Activated CD4-positive, alpha-beta T cell treated with anti-CD3 and anti-CD28 coated beads for 48 hours (primary cell): Measurements from ENCODE around the gene TNS3.
A peak's percentile ranks its signal among the peaks of the same experiment; 100 is the strongest.
"Not testable (repeated sequence)": the region's sequence is repeated elsewhere in the genome, so short reads cannot be mapped to it uniquely, and the experiment has no call there.

Experiments used
- DNase-seq: peaks from one replicate; pipeline ENCODE4 v3.0.0-alpha.2; 2020

The TNS3 gene

GRCh38 chr7:47268851-47269836 lies 312.8 kb downstream of the TNS3 start:
- DNase-seq, result no peak

- no peak for DNase-seq
Observed at GRCh38 chr7:47267346-47267745, 314.6 kb downstream of the TNS3 start.

- no peak for DNase-seq
Observed at GRCh38 chr7:47266799-47267198, 315.1 kb downstream of the TNS3 start.

DNA sequence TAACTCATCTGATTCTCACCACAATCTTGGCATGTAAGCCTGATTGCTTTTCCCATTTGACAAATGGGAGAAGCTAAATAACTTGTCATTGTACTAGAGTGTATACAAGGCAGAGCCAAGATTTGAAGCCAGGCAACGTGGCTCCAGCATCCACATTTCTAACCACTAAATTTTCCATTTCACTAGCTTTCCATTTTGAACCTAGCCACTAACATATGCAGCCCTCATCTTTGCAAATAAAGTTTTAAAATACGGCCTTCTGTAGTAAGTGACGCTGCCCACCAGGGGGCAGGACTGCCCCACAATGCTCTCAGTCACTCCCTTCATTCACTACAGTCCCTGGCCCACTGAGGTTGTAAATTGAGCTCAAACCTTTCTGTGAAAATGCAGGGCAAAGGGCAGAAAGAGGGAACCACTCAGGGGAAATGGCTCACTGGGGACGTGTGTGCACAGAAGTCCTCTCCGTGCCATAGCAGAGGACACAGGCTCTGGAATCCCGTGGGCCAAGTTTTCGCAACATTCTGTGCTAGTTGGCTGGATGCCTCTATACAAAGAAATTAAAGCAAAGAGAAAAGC lies 315.7 kb downstream of the TNS3 start:
- DNase-seq, result peak; percentile 64

- DNase-seq, result no peak
Observed at GRCh38 chr7:47265621-47266020, 316.3 kb downstream of the TNS3 start.

DNA sequence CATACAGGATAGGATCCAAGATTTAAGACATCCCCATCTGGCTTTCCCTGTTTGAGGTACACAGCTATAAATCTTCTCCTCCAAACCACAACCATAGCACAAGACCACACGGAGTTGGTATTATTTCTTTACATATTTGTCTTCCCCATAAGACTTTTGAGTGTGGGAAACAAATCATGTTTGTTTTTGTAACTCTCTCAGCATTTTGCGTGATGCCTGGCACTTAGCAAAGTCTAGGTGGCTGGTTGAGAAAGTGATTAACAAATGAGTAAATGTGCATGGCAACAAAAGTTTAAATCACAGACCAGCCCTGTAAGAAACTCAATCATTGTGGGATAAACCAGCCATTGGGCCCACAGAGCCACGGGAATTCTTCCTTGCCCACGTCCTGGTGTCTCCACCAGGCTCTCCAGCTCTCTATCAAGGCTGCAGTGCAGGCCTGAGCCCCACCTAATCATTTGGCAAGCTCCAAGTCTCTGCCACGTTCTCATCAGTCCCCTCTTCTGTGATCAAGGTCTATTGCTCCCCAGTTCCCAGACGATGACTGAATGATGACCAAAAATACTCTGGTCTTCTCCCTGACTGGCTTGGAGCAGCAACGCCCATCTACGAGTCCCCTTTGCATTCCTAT lies 317.8 kb downstream of the TNS3 start:
- DNase-seq, result no peak

DNA sequence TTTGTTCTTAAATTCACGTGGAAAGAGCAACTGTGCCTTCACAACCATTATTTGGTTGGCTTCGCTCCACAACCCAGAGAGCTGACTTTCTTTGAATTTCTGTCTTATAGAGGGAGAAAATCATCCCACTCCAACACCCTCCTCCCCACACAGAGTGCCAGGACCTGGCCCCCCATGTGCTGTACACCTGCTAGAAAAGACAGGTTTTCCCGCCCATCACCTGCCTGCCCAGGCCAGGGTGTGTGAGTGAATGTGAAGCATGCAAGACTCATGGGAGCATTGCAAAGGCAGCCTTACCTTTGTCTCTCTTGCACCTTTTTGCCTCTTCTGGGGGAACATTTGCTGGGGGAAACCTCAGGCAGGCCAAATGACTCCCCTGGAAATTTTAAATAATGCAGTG lies 319.0 kb downstream of the TNS3 start:
- no peak for DNase-seq

GRCh38 chr7:47262160-47262559 lies 319.8 kb downstream of the TNS3 start:
- not testable (repeated sequence) for DNase-seq

GRCh38 chr7:47260270-47260669 lies 321.6 kb downstream of the TNS3 start:
- DNase-seq, result no peak

GRCh38 chr7:47259682-47260081 lies 322.2 kb downstream of the TNS3 start:
- no peak for DNase-seq

DNA sequence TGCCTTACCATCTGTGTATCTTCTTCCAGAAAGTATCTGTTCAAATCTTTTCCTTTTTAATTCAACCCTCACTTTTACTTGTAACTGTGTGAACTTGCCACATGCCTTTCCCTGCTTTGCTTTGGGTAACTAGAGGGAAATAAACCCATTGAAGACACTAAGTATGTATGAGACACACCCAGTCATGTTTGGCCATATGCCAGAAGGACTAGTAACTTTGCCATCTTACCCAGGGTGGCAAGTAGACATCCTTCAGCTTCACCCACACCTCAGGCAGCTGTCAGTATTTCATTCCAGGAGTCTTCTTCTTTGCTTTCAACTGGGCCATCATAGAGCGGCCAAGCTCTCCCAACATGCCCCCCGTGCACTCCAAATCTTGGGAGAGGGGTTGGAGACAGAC lies 323.1 kb downstream of the TNS3 start:
- no peak for DNase-seq

DNA sequence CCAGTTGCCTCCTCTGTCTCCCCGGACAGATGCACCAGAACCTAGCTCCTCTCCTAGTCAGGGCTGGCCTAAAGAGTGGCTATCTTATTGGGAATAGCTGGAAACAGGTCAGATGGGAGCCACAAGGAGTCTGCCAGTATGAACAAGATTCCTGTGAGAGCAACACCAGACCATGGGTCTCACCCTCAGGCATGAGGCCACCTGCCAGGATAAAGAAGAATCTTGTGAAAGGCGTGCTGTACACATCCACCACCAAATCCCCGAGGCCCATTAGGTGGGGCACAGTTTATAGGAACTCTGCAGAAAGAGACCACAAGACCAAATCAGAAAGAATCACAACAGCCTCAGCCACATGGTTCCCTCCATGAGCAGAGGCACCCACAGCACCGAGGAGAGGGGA lies 325.9 kb downstream of the TNS3 start:
- DNase-seq, result no peak

GRCh38 chr7:47255441-47255840 lies 326.5 kb downstream of the TNS3 start:
- no peak for DNase-seq

DNA sequence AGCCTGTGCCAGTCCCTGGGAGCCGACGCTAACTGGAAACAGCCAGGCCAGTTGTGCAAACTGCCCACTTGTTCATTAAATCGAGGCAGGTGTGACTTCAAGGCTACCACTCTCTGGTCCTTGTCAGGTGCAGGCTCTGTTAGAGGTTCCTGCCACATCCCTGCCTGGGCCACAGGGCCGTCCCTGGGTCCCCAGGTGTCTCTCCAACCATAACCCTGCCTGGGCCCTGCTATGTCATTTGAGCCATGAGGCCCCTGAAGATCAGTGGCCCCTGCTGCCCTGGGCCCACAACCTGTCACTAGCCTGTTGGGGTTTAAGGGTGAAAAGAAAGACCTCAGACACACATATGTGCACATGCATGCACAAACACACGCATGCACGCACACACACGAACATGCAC lies 326.9 kb downstream of the TNS3 start:
- no peak for DNase-seq

DNA sequence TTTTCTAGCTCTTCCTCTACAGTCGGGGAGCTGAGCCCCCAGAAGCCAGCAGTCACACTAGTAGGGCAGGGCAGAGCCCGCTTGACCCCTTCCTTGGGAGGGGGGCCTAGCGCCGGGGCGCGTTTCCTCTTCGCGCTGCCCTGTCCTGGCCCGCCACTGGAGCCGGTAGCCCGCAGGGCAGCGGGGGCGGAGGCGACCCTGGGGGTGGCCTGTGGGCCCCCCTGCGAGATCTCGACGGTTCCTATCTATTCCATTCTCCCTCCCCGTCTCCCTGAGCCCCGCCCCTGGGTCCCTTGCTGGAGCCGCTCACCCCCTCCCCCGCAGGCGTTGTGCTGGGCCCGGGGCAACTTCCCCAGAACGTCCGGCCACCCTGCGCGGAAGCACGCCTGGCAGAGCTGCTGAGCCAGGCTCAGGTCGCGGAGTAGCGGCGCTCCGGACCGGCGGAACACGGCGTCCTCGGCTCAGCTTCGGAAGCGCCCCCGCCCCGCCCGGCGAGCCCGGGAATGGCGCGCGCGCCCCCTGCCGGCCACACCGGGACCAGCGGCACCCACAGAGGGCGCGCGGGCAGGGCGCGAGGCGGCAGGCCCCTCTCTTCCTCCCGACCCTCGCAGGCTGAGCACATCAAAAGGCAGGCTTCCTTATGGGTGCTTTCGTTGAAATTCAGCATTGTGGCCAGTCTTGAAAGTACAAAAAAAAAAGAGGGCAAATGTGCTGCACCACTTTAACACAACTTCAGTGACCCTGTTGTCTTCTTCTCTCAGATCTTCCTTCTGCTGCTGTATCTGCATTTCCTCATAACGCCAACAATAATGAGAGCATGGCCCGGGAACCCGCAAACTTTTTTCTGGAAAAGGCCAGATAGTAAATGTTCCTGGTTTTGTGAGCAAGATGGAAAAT lies 327.6 kb downstream of the TNS3 start:
- DNase-seq, result peak; percentile 63

GRCh38 chr7:47253650-47254080 lies 328.2 kb downstream of the TNS3 start:
- no peak for DNase-seq

GRCh38 chr7:47252675-47253074 lies 329.2 kb downstream of the TNS3 start:
- DNase-seq, result no peak

GRCh38 chr7:47249361-47249760 lies 332.6 kb downstream of the TNS3 start:
- no peak for DNase-seq

DNA sequence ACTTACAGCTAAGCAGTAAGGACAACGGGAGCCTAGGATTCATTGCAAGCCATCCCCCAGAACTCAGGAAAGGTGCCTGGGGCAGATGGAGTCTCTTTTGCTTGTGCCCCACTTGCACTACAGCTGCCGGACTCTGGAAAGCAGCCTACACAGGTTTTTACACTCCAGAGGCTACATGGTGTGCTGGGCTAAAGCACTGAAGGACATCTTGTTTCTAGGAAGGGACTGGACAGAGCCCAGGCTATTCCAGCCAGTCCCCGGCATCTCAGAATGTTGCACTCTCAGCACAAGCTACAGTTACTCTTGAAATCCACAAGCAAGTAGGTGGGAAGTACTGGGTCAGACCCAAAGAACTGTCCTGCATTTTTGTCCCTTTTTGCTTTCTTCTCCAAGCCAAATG lies 333.1 kb downstream of the TNS3 start:
- DNase-seq, result no peak

GRCh38 chr7:47247132-47247531 lies 334.8 kb downstream of the TNS3 start:
- no peak for DNase-seq

DNA sequence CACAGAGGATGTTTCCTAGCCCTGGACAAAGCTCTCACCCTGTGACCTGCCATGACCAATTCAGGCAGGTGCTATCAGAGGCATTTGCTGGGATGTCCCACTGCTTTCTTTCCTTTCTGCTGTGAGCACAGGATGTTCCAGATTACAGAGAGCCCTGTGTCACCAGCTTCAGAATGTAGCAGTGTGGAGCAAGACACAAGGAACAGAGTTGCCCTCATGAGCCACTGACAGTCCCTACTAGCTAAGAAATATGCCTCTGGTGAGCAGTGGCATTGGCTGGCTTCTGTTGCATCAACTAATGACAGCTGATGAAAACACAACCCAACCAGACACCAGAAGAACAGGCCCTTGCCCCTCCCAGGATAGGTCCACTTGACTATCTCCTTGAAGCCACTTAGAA lies 337.2 kb downstream of the TNS3 start:
- DNase-seq, result no peak

- DNase-seq, result no peak
Observed at GRCh38 chr7:47241112-47242065, 340.5 kb downstream of the TNS3 start.
